GM18502 (cell line): ENCODE results near the gene LBR.

ENCODE experiments used
- ATAC-seq: cut with Tn5 transposase; IDR thresholded peaks from one replicate; pipeline ENCODE4 v1.9.1; 2021; ENCODE audit warnings: mild to moderate bottlenecking; ENCODE audit not compliant: unreplicated experiment, poor library complexity

LBR gene

DNA sequence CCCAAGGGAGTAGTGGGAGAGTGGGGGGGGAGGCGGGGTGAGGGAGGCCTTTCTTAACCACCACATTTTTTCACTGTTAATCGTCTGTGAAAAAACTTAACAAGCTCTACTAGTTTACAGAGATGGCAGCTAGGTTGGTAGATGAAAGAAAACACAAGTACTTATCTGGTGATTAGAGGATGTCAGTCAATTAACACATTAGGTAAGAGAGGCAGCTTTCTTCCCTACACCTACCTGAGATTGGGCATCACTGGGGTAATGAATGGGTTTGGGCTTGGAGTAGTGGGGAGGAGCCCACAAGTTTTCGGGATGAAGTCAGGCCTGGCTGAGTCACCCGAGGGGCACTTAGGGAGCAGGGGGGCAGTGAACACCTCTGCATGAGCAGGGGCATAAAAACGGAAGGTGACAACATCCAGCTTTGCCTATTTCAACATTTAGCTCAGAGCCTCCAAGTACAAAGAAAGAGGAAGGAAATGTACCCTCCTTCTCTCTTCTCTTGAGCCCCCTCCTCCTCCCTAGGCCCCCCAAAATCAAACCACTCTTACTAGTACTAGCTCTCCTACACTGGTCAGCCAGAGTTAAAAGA is 2.5 kb downstream of the LBR start:
- ATAC-seq = no peak

DNA sequence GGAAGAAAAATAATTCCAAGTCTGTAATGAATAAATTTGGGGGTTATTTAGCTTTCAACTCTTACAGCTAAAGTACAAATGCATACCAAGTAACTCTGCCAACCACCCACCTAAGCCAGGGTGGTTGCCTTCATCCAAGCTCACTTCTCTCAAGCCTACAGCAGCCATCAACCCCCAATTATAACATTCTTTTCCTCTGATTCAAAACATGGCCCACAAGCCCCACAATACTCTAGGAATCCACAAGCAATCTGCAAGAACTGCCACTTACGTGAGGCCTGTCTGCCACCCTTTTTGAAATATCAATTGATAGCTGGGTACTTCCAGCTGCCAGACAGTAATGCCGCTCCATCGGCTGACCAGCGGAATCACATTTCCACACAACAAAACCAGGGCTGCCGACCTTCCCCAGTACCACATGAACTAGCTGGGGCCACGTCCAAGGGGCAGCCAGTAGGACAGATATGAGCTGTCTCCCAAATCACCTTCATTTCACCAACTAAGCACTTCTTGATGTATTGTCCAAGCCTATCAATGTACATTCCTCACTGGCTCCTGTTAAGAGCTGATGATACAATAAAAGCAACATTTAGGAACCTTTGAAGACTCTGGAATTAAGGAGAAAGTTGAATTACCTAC is 3.2 kb downstream of the LBR start:
- no peak for ATAC-seq

DNA sequence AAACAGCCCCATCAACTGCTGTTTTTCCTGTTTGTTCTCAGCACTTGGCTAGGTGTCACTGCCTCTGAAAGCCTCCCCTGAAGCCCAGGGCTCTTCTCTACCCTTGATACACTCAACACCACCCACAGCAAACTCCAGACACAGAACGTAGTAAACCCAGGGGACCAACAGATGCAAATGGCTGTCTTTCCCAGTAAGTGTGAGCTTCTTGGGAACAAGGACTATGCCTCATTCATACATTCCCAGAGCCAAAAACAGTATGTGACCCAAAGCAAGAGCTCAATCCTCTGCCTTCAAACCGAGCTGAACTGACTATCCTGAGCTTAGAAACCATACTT is 4.4 kb downstream of the LBR start:
- no peak for ATAC-seq

DNA sequence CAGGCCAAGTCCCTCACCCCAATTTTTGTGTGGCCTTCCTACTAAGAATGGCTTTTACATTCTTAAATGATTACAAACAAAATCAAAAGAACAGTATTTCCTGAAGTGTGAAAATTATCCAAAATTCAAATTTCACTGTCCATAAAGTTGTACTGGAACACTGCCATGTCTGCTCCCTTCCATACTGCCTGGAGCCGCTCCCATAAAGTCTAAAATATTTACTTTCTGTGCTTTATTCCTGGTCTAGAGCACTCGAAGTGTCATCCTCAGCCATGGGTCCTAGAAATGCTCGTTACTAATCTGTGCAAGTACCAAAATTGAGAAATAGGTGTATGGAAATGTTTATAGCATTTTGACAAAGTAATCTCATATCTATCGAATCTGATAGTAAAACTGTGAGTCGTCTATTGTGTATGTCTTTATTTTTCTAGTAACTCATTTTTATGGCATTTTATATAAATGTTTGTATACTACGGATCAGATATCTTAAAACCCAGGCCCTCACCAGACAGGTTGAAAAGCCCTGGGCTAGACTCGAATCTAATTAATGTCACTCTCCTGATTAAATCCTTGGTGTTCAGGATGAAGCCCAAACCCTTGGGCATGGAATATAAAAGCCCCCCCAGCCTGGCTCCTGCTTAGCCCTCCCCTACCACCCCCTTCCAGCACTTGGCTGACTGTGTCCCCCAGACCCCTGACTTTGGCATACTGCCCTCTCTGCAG is 4.9 kb downstream of the LBR start:
- no peak for ATAC-seq

DNA sequence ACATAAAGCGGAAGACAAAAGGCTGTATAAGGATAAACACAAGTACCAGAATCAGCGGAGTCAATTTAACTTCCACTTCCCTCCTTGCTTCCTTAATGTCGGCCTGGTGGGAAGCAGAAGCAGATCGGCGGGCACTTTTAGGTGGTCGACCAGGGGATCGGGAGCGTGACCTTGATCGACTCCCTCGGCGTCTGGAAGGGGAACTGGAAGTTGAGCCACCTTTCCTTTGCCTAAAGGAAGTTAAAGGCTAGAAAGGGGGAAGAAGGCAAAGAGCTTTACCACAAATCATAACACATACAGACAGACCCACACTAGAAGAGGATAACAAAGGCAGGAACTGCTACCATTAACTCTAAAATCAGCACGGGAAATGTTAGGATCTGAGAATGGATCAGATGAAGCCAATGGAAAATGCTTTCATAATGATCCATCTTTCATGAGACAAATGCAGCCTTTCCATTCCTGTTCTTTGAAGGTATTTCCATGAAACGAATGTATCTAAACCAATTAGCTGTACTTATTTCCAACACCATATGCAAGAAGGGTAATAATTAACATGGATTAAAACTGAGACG is 5.7 kb downstream of the LBR start:
- no peak for ATAC-seq

DNA sequence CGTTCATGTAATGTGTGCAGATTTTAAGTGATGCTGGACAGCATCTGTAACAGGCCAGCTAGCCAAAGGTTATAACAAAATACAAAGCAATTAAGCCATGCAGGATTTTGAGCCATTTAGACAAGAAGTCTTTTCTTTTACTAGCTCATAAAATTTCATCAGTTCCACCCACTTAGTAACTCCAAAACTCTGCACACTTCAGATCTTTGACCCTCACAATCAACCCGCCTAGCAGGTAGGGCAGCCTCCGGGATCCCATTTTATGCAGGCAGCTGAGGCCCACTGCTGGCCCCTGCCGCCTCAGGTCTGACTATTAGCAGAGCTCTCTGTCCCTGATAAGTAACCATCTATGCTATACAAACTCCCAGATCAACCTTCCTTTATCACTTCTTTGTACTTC is 9.2 kb downstream of the LBR start:
- ATAC-seq = no peak

DNA sequence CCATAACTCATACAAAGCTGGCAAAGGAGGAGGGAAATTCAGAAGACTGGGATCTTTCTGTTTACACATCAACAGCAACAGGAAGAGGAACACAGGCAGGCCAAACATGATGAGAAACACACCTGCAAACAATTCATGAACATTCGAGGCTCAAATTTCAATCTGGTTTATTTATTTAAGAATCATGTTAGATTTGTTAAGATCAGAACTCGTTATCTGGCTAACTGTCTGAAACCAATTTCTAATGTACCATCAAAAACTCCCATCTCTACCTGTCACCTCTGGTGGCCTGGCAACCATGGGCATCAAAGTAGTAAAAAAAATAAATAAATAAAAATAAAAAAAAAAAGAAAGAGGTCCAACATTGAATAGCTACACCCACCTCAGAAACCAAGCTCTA is 9.8 kb downstream of the LBR start:
- ATAC-seq = no peak

DNA sequence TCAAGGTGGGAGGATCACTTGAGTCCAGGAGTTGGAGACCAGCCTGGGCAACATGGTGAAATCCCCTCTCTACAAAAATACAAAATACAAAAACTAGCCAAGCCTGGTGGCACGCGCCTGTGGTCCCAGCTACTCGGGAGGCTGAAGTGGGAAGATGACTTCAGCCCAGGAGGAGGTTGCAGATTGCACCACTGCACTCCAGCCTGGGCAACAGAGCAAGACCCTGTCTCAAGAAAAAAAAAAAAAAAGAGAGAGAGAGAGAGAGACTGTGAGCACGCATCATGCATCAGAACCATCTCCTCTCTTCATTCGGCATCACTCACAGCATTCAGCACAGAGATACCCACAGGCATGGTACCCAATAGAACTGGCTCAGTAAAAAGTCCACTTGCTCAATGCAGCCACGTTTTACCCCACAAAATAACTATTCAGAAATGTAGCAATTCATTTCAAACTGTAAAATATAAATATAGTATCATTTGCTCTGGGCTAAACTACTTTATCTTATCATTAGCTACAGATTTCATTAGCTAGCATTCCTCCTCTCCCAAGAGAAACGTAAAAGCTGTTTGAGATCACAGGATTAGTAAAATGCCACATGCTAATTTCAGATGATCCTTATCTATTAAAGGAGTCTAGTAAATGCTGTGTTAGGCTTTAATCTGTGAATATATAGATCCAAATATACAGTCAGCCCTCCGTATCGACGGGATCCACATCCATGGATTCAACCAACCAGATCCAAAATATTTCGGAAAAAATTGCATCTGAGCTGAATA is 11.7 kb downstream of the LBR start:
- ATAC-seq = no peak

DNA sequence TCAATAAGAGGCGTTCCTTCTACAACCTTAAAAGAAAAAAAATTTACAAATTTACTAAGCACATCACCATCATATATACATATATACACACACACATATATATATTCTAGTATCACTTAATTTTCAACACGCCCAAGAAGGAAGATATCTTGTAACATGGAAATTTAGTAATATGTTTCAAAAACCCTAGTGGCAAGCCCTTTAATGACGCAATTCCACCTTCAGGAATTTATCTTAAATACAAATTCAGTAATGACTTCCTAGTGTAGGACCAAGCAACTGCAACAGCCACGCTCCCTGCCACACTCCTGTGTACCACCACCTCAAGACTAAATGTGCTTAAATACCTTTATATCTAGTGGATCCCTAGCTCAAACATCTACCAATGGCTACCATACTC is 12.5 kb downstream of the LBR start:
- ATAC-seq = no peak

DNA sequence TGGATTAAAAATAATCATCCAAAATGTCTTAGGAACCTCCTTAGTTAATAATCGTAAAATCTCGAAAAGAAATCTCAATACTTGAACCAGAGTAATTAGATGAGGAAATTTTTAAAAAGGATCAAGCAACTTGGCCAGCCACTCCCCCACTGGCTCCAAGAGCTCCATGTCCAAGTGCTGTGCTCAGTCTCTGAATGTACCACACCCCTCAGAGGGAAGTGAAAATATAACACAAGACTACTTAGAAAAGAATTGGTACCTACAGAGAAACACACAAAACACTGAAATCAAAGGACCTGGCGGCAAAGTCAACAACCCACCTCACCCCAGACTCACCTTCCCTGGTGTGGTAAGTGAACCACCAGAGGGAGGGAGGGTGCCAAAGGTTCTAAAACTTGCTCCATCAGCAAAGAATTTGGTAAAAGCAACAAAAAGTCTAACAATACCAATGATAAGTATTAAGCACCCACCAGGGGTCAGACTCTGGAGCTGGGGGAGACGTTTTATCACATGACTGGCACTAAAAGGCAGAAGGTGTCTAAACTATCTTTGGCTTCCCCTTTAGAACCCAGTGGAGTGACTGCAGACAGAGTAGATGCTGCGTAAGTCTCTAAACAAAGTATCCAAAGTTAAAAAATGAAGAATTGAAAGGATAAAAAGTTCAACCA is 14.0 kb downstream of the LBR start:
- ATAC-seq = no peak

DNA sequence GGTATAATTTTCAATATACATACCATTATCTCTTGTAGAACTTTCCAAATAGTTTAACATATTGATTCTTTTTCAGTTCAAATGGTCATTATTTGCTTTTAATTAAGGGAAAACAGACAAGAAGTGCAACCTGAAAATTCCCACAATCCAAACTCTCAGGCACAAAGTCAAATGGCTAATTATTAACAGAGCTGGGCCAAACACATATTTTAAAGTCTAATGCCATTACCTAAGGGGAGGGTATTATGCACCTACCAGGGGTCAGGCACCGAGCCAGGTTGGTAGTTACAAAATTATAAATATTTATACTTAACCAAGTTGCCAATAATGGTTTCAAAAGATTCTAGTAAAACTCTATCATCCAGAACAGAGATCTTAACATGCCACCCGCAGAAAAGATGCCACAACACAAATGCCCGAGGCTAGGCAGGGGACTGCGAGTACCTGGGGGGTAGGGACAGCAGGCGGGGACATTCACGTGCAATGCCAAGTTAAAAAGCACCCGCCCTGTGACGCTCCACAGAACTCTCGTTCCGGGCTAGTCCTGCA is 15.0 kb downstream of the LBR start:
- no peak for ATAC-seq

DNA sequence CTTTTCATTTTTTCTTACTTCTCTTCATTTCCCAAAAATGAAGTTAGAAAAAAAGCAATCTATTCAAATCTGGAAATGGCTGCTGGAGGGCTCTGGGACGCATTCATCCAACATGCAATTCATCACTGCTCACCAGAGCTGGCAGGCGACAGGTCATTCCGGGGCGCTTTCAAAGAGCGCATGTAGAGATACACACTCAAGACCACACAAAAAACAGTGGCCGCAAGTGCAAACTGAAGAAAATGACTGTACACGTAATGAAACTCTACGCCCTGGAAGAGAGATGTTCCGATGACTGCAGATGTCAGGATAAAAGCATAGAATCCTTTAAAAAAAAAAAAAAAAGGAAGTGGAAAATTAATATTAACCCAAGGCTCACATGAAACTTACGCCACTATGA is 15.5 kb downstream of the LBR start:
- no peak for ATAC-seq

DNA sequence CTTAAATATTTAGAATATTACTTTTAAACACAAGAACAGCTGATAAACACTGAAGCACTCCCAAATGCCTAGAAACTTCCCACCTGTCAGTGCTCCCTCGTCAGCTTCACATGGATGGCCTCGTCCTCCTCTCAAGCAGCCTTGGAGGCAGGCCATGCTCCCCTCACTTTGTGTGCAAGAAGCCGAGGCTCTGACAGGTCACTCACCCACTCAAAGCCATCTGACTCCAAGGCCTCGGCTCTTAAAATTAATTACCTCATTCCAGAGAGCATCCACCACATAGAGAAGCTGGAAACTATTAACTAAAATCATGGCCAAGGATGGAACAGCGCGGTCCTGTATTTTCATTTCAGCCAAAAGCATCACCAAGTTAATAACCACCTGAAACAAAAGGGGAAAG is 17.8 kb downstream of the LBR start:
- no peak for ATAC-seq

DNA sequence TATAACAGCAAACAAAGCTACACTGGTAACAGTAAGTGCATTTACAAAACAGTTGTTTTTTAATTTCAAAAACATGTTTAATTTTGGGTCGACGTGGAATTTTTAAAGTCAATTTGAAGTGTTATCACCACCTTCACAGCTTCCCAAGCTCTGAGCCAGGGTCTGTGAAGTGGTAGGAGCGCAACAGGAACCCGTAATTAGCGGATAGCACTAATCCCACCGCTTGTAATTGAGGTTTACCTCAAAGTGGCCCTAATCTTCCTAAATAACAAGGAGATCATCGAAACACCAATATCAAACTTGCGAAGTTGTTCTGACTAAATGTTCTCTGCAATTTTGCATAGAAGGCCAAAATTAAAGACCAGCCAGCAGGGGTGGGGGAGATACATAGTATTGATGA is 18.8 kb downstream of the LBR start:
- ATAC-seq = no peak

DNA sequence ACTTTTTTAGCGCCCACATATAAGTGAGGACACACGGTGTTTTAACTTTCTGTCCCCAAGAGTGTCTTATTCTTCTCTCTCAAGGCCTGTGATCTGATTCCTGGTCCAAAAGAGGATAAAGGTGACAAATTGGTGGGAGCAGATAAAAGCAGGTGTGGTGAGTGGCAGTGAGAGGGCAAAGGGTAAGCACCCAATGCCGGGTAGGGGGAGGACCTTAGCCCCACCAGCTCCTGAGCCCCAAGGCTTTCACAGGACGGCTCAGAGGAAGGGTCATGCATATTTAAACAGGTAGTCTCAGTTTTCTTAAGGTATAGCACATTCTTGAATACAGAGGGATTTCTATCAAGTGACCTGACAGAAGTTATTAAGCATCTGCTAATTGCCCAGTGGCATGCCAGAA is 19.6 kb downstream of the LBR start:
- ATAC-seq = no peak

DNA sequence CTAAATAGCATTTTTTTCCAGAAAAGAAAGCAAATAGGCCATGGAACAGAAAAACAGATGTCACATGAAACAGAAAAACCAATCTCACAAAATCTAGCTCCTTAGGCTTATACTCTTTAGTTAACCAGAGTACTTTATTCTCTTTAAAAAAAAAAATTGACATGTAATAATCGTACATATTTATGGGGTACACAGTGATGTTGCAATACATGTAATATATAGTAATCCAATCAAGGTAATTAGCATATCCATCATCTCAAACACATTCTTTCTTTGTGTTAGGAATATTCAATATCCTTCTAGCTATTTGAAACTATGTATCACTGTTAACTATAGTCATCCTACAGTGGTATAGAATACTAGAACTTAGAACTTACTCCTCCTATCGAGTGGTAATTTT is 20.1 kb downstream of the LBR start:
- no peak for ATAC-seq

DNA sequence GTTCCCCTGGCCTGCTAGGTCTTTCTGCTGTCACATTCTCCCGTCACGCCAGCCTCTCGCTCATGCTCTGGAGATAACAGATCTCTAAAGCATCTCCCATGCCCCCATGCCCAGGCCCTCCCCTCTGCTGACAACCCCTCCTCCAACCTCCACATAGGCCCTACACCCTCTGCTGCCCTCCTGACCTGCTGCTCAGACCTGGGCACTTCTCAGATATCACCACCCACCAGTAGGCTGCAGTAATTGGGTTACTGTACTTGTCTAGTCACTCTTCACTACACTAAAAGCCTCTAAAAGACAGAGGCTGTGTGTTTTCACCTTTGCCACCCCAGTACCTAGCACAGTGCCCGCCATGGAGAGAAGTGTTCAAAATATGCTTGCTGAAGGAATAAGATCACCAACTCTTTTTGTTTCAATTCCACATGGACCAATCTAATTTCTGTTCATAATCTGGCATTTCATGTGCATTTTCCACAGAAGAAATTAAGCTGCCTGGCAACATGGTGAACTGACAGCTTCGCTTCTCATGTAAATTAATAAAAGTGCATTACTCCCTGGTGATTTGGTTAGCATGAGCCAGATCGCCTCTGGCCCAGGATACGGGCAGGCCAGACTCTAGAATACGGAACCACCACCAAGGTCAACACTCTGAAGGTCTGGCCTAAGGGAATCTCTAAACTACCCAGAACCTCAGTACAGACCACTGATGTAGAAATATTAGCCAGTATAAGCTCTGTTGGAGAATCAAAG is 20.7 kb downstream of the LBR start:
- ATAC-seq = no peak

DNA sequence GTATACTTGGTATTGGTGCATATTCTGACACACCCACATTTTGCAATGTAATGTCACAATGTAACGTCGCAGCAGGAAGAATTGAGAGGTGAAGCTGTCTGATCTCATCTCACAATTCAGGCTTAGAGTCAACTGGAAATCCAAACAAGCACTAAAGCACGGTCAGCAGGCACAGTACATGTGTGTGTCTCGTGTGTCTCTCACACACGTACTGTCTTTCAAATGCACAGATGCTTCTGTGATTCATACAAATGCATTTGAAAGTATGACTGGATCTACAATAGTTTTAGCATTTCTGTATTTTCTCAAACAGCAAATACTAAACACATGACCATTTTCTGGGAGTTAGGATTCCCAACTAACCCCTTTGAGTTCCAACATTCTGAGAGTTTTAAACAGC is 26.9 kb downstream of the LBR start:
- no peak for ATAC-seq

DNA sequence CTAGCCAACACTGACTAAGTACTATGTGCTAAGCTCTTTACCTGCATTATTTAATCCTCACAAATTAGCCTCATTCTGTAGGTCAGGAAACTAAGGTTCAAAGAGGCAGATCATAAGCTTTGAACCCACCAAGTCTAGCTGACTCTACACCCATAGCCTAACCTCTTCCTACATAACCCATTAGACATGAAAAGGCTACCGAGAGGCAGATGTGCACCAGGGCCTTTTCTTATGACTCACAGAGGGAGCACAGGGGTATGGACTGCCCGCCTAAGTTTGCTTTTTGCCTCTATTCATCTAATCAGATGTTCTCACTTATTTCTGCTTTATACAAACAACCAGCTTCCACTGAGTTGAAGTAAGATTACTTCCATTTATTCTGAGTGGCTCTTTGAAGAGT is 31.5 kb downstream of the LBR start:
- ATAC-seq = no peak

DNA sequence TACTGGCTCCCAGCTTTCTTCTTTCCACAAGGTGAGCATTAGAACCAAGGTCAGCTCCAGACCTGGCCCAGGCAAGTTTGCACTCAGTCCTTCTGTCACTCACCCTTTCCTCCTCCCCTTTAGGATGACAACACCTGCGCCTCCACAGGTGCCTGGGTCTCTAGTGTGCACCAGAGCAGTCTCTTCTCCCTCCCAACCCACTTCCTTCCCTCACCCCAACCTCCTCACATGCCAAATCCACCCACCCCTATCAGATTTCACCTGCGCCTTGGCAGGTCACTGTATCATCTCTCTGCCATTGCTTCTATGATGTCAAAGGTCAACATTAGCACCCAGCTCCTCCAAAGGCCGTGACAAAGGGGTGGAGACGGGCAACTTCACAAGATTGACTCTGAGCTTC is 38.0 kb downstream of the LBR start:
- no peak for ATAC-seq
